Activated CD4-positive, alpha-beta T cell treated with anti-CD3 and anti-CD28 coated beads, Interleukin-2, amount 10 ng/mL, durations not matched to agents 7 days and 5 days (primary cell): ENCODE measurements around the gene EQTN. TPM values are rescaled to one million over a fixed set of nuclear protein-coding genes. Genes with fewer than 3 reads are reported as not detected.

Experiments
- total RNA-seq, 2 experiments: library from RNA; stranded (reverse); gene quantifications; one replicate each; pipeline ENCODE4 v1.2.3, GENCODE V29; 2021

The EQTN gene
- total RNA-seq, 2 experiments from 2014 or later: not detected

Other genes starting within 250 kb of the EQTN start
- not detected for gene TEK, start 187.9 kb downstream of the EQTN start, total RNA-seq
- not detected for gene IFNK, start 227.1 kb upstream of the EQTN start, total RNA-seq
- gene MOB3B, start 232.7 kb upstream of the EQTN start, total RNA-seq: under 1 TPM; 0.62 to 0.71 TPM